CD4-positive, alpha-beta T cell treated with Interleukin-2 at 100 ng/mL for 4 hours (primary cell): ENCODE measurements around the gene ZDHHC14.
"Not testable (repeated sequence)": the region's sequence is repeated elsewhere in the genome, so short reads cannot be mapped to it uniquely, and the experiment has no call there.

Experiments
- DNase-seq: peaks from one replicate; pipeline ENCODE4 v3.0.0-alpha.2; 2020; ENCODE audit warnings: low spot score

The ZDHHC14 gene

GRCh38 chr6:157552081-157552747 lies 171.2 kb downstream of the ZDHHC14 start:
- DNase-seq: no peak

GRCh38 chr6:157552820-157553485 lies 172.0 kb downstream of the ZDHHC14 start:
- DNase-seq: no peak

DNA sequence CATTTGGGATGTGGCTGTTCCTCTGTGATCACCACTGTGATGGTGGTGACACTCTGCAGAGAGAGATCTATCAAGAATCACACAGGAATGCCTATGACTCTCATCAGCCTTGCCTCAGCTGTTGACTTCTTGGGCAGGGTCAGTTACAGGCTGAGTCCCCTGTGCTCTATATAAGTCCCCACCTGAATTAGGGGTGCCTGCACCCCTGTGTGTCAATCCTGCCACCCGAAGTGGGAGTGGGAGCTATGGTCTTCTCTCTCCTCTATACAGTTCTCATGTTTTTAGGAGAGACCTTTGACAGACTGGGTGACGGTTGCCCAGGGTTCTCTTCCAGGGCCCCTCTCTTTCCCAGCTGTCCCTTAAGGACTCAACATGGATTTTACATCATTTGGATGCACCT lies 173.8 kb downstream of the ZDHHC14 start:
- no peak for DNase-seq

DNA sequence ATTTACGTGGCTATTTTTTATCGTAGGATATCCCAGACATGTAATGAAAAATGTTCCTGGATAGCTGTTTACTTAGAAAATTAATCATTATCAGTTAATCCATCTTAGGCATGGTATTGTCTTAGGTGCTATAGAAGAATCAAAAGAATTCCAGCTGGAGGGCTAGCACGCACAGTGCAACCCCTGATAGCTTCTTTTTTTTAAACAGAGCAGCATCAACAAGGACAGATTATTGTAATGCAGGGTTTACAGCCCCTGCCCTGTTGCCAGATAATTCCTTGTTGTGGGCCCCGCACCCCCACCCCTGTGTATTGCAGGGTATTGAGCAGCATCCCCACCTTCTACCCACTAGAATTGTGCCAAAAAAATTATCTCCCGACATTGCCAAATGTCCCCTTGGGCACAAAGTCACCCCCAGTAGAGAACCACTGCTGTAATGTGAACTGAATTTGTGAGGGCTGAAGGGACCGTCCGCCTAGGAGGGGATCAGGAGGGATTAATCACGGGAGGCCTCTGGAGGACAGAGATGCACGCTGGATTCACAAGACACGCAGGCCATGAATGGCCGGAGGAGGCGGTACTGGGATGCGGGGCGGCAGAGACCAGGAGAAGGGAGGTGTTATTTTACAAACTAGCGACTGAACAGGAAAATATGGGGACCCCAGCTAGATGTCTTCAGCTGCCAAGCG lies 174.6 kb downstream of the ZDHHC14 start:
- no peak for DNase-seq

DNA sequence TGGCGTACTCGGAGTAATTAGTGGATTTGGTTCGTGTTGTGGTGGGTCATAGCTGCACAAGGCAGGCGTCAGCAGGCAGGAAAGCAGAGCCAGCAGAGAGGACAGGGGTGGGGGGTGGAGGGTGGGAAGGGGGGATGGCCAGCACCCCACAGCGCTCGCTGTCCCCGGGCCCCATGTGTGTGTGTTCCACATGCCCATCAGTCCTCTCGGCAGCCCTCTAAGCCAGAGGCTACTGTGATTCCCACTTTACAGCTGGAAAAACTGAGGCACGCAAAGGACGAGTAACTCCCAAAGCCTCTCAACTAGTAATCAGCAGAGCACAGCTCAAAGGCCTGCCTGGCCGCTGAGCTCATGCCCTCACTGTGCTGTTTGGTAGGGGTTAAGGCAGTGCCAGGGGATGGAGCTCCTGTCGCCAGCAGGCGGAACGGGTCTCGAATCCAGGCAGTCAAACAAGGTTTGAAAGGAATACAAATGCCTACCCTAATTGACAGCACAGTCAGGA lies 175.2 kb downstream of the ZDHHC14 start:
- no peak for DNase-seq

GRCh38 chr6:157556671-157557430 lies 175.9 kb downstream of the ZDHHC14 start:
- no peak for DNase-seq

GRCh38 chr6:157557559-157557958 lies 176.6 kb downstream of the ZDHHC14 start:
- DNase-seq: no peak

GRCh38 chr6:157558049-157558448 lies 177.1 kb downstream of the ZDHHC14 start:
- DNase-seq: no peak

GRCh38 chr6:157558487-157559200 lies 177.7 kb downstream of the ZDHHC14 start:
- DNase-seq: no peak

- DNase-seq: no peak
These were observed 178.3 kb downstream of the ZDHHC14 start for GRCh38 chr6:157559201-157559756.

GRCh38 chr6:157560063-157560462 lies 179.1 kb downstream of the ZDHHC14 start:
- not testable (repeated sequence) for DNase-seq

DNA sequence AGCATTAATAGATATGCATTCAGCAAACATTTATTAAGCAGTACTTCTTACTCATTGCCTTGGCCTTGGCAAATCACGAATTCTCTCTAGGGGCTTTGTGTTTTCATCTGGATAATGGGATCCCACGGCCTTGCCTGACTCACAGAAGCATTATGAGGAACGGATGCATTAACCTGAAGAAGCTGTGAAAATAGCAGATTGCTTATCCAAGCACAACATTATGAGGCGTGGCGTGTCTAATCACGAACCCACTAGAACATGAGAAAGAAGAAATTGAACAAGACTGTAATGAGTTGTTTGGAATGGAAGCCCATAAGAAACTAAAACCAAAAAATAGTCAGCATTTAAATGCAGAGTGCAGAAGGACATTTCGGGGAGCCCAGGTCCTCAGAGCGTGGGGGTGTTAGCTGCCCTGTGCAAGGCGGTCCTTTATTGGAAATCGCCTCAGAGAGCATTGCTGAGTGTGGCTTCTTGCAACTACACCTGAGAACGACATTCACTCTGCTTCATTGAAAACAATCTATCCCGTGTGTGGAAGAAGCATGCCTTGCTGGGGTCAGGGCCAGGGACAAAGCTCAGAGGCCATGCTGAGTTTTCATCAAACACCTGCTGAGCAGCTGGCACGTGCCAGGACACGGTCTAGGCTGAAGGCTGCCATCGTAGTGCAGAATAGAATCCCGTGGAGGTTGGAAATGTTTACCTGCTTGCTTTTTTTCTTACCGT lies 179.9 kb downstream of the ZDHHC14 start:
- DNase-seq: no peak

GRCh38 chr6:157561414-157561790 lies 180.4 kb downstream of the ZDHHC14 start:
- no peak for DNase-seq

GRCh38 chr6:157561929-157562810 lies 181.2 kb downstream of the ZDHHC14 start:
- no peak for DNase-seq

- DNase-seq: no peak
These were observed 182.0 kb downstream of the ZDHHC14 start for GRCh38 chr6:157562997-157563396.

- no peak for DNase-seq
These were observed 182.8 kb downstream of the ZDHHC14 start for GRCh38 chr6:157563611-157564284.

GRCh38 chr6:157568702-157569101 lies 187.7 kb downstream of the ZDHHC14 start:
- no peak for DNase-seq

DNA sequence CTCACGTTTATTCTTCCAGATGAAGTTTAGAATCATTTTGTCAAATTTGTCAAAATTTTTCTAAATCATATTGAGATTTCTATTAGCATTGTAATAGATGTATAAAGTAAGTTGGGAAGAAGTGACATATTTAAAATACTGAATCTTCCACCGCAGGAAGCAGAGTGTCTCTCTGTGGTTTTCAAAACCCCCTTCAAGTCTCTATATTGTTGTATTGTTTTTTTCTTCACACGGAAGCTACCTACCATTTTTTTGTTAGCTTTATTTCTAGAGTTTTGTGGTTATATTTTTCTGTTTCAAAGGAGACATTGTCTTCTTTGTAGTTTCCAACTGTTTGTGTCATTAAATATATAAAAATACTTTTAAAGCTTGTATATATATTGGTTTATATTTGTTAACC lies 188.6 kb downstream of the ZDHHC14 start:
- DNase-seq: peak; percentile 18

GRCh38 chr6:157570104-157570503 lies 189.1 kb downstream of the ZDHHC14 start:
- no peak for DNase-seq
